Neuronal stem cell (in vitro differentiated cells): ENCODE measurements around the gene ITGB3BP.

Experiments
- DNase-seq: peaks from one replicate; pipeline ENCODE4 v3.0.0-alpha.2; 2013; ENCODE audit warnings: low spot score
- H2AFZ ChIP-seq: one replicate; pipeline ENCODE4 v1.6.1; 2013; ENCODE audit warnings: mild to moderate bottlenecking, low read length, inconsistent platforms
- H2AK5ac ChIP-seq: 2 replicates; pipeline ENCODE4 v1.6.1; 2013; ENCODE audit warnings: low read depth, mild to moderate bottlenecking, inconsistent platforms, low read length, moderate library complexity, mixed read lengths
- H2BK120ac ChIP-seq: 2 replicates; pipeline ENCODE4 v1.6.1; 2013; ENCODE audit warnings: low read depth, mild to moderate bottlenecking, inconsistent platforms, low read length, moderate library complexity, mixed read lengths
- H2BK12ac ChIP-seq: one replicate; pipeline ENCODE4 v1.6.1; 2013; ENCODE audit warnings: low read length, inconsistent platforms
- H2BK15ac ChIP-seq: 2 replicates; pipeline ENCODE4 v1.6.1; 2013; ENCODE audit warnings: mild to moderate bottlenecking, low read length, inconsistent platforms, mixed read lengths
- H2BK5ac ChIP-seq: one replicate; pipeline ENCODE4 v1.6.1; 2013; ENCODE audit warnings: inconsistent platforms, mild to moderate bottlenecking, low read length, moderate library complexity
- H3K14ac ChIP-seq: one replicate; pipeline ENCODE4 v1.6.1; 2013; ENCODE audit warnings: low read length, inconsistent platforms
- H3K18ac ChIP-seq: 2 replicates; pipeline ENCODE4 v1.6.1; 2013; ENCODE audit warnings: low read length, inconsistent platforms
- H3K23ac ChIP-seq: 2 replicates; pipeline ENCODE4 v1.6.1; 2013; ENCODE audit warnings: low read depth, mild to moderate bottlenecking, mixed read lengths, low read length, inconsistent platforms; ENCODE audit not compliant: poor library complexity
- H3K27ac ChIP-seq: replicated peaks from 3 replicates; pipeline ENCODE4 v1.5.1; 2013; ENCODE audit warnings: low read length, inconsistent platforms
- H3K27me3 ChIP-seq, 3 experiments: 2 replicates each; pipeline ENCODE4 v1.6.1; 2013; ENCODE audit warnings: low read length in 3 of 3, mild to moderate bottlenecking in 2 of 3, inconsistent platforms in 1 of 3, low read depth in 1 of 3, mixed read lengths in 1 of 3, moderate library complexity in 1 of 3; ENCODE audit not compliant: control insufficient read depth in 3 of 3, insufficient read depth in 3 of 3
- H3K36me3 ChIP-seq, 2 donors: replicated peaks in 1 of 2; 2 replicates each; pipeline ENCODE4 v1.6.1; 2013; ENCODE audit warnings: low read length in 2 of 2; ENCODE audit not compliant: control insufficient read depth in 2 of 2, insufficient read depth in 2 of 2
- H3K4ac ChIP-seq: 2 replicates; pipeline ENCODE4 v1.6.1; 2013; ENCODE audit warnings: inconsistent platforms, mild to moderate bottlenecking, low read length, moderate library complexity
- H3K4me1 ChIP-seq, 2 donors: 1 replicate in 1 of 2; 2 replicates in 1 of 2; pipeline ENCODE4 v1.6.1; 2013; ENCODE audit warnings: low read length in 2 of 2, low read depth in 1 of 2; ENCODE audit not compliant: control insufficient read depth in 2 of 2, insufficient read depth in 1 of 2
- H3K4me2 ChIP-seq: one replicate; pipeline ENCODE4 v1.6.1; 2013; ENCODE audit warnings: mild to moderate bottlenecking, low read length, inconsistent platforms; ENCODE audit not compliant: insufficient read depth, poor library complexity, severe bottlenecking
- H3K4me3 ChIP-seq, 2 donors: 2 replicates each; pipeline ENCODE4 v1.5.1; 2013; ENCODE audit warnings: low read length in 2 of 2, mild to moderate bottlenecking in 2 of 2, inconsistent platforms in 1 of 2, moderate library complexity in 1 of 2
- H3K79me1 ChIP-seq: one replicate; pipeline ENCODE4 v1.6.1; 2013; ENCODE audit warnings: low read depth, mild to moderate bottlenecking, inconsistent platforms, low read length, moderate library complexity
- H3K9ac ChIP-seq: one replicate; pipeline ENCODE4 v1.6.1; 2013; ENCODE audit warnings: mild to moderate bottlenecking, low read depth, low read length, inconsistent platforms; ENCODE audit not compliant: poor library complexity
- H3K9me3 ChIP-seq, 2 donors: replicated peaks in 1 of 2; 2 replicates each; pipeline versions ENCODE3 to v1.6.1; 2013; ENCODE audit warnings: low read length in 2 of 2, mild to moderate bottlenecking in 2 of 2, inconsistent platforms in 1 of 2, low read depth in 1 of 2, mixed read lengths in 1 of 2, moderate library complexity in 1 of 2; ENCODE audit not compliant: control insufficient read depth in 2 of 2, insufficient read depth in 1 of 2
- H4K8ac ChIP-seq: one replicate; pipeline ENCODE4 v1.6.1; 2013; ENCODE audit warnings: low read depth, mild to moderate bottlenecking, inconsistent platforms, low read length, moderate library complexity
- H4K91ac ChIP-seq: one replicate; pipeline ENCODE4 v1.6.1; 2013; ENCODE audit warnings: low read length, low read depth, mild to moderate bottlenecking, inconsistent platforms; ENCODE audit not compliant: poor library complexity
- WGBS, 2 donors: extraction: QIAGEN DNeasy Blood & Tissue Kit; methylation state at CpG; one replicate each; pipeline ENCODE4 v1.1.7; 2013; ENCODE audit warnings: missing lambda C conversion rate in 2 of 2, mixed read lengths in 1 of 2; ENCODE audit not compliant: insufficient read length in 2 of 2, insufficient replicate concordance in 1 of 2; ENCODE audit errors: extremely low coverage in 2 of 2; 5-methylcytosine and 5-hydroxymethylcytosine counted together

Gene ITGB3BP

GRCh38 chr1:63498106-63498505 lies 24.9 kb downstream of the ITGB3BP start:
- H3K14ac ChIP-seq, result no peak overlapping the region
- no peak overlapping the region for H3K23ac ChIP-seq
- H2AK5ac ChIP-seq, result no peak overlapping the region
- no peak overlapping the region for H4K8ac ChIP-seq
- H2BK12ac ChIP-seq, result no peak overlapping the region
- H3K36me3 ChIP-seq, result peaks cover 0 to 3% of the 10 kb centered on the region in 2 donors
- H3K79me1 ChIP-seq, result peaks cover 3% of the 10 kb centered on the region
- no peak overlapping the region for H3K4ac ChIP-seq
- H3K27ac ChIP-seq, result no peak overlapping the region
- H3K9ac ChIP-seq, result no peak overlapping the region
- no peak overlapping the region for H3K4me3 ChIP-seq
- no CpG with 5 or more reads among the region's 1 CpG for WGBS, 2 donors
- H3K18ac ChIP-seq, result no peak overlapping the region
- no peak overlapping the region for H3K4me2 ChIP-seq
- H3K9me3 ChIP-seq, result peaks cover 0 to 5% of the 10 kb centered on the region in 2 donors
- no peak overlapping the region for H4K91ac ChIP-seq
- H3K4me1 ChIP-seq, result no peaks in the 10 kb centered on the region
- no peaks in the 10 kb centered on the region for H3K27me3 ChIP-seq
- H2BK15ac ChIP-seq, result no peak overlapping the region
- no peak overlapping the region for H2BK5ac ChIP-seq
- H2BK120ac ChIP-seq, result no peak overlapping the region
- H2AFZ ChIP-seq, result no peak overlapping the region
- DNase-seq, result no peak

- DNase-seq, result no peak
- H3K23ac ChIP-seq, result no peak overlapping the region
- no peak overlapping the region for H4K8ac ChIP-seq
- H3K4me1 ChIP-seq, result no peaks in the 10 kb centered on the region
- H2BK12ac ChIP-seq, result no peak overlapping the region
- H3K4ac ChIP-seq, result no peak overlapping the region
- H3K27ac ChIP-seq, result no peak overlapping the region
- peaks cover 0 to 5% of the 10 kb centered on the region in 2 donors for H3K9me3 ChIP-seq
- H3K4me3 ChIP-seq, result no peak overlapping the region
- no peak overlapping the region for H2AFZ ChIP-seq
- H3K27me3 ChIP-seq, result no peaks in the 10 kb centered on the region
- H2BK5ac ChIP-seq, result no peak overlapping the region
- H3K18ac ChIP-seq, result no peak overlapping the region
- no peak overlapping the region for H3K9ac ChIP-seq
- no peak overlapping the region for H2BK15ac ChIP-seq
- no CpG with 5 or more reads among the region's 2 CpGs for WGBS, 2 donors
- no peak overlapping the region for H2AK5ac ChIP-seq
- no peak overlapping the region for H2BK120ac ChIP-seq
- peaks cover 3% of the 10 kb centered on the region for H3K79me1 ChIP-seq
- H3K4me2 ChIP-seq, result no peak overlapping the region
- no peak overlapping the region for H3K14ac ChIP-seq
- peaks cover 0 to 3% of the 10 kb centered on the region in 2 donors for H3K36me3 ChIP-seq
- no peak overlapping the region for H4K91ac ChIP-seq
Observed at GRCh38 chr1:63497577-63497976, 25.4 kb downstream of the ITGB3BP start.

GRCh38 chr1:63487336-63488065 lies 35.5 kb downstream of the ITGB3BP start:
- H3K18ac ChIP-seq, result no peak overlapping the region
- no peak overlapping the region for H3K4me2 ChIP-seq
- H3K79me1 ChIP-seq, result no peaks in the 10 kb centered on the region
- H4K8ac ChIP-seq, result no peak overlapping the region
- WGBS, 2 donors, result no CpG with 5 or more reads among the region's 8 CpGs
- no peaks in the 10 kb centered on the region for H3K9me3 ChIP-seq
- no peak overlapping the region for H2BK120ac ChIP-seq
- no peak overlapping the region for H2BK5ac ChIP-seq
- no peaks in the 10 kb centered on the region for H3K4me1 ChIP-seq
- H3K14ac ChIP-seq, result no peak overlapping the region
- no peak overlapping the region for H2AK5ac ChIP-seq
- no peak overlapping the region for H3K4me3 ChIP-seq
- no peak overlapping the region for H3K4ac ChIP-seq
- peaks cover 0 to 21% of the 10 kb centered on the region in 2 donors for H3K36me3 ChIP-seq
- H2BK12ac ChIP-seq, result no peak overlapping the region
- no peak overlapping the region for H4K91ac ChIP-seq
- no peak overlapping the region for H2AFZ ChIP-seq
- no peak for DNase-seq
- no peaks in the 10 kb centered on the region for H3K27me3 ChIP-seq
- H3K23ac ChIP-seq, result no peak overlapping the region
- no peak overlapping the region for H2BK15ac ChIP-seq
- H3K27ac ChIP-seq, result no peak overlapping the region
- no peak overlapping the region for H3K9ac ChIP-seq

DNA sequence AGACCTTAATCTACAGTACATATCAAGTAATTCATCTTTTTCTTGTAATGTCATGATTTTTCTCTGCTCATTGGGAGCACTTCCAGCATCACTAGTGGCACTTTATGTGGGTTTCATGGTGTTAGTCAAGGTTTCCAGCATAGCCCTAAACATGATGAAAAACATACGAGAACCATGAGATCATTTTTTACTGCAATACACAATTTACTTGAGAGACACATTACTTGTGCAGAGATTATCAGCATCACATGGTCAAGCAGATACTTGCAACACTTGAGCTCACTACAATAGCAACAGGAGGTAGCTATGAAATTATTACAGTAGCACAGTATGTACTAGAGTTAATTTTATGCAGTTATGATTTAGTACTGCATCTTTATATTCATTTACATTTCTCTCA lies 36.4 kb downstream of the ITGB3BP start:
- no peak overlapping the region for H3K4ac ChIP-seq
- H3K27me3 ChIP-seq, result no peaks in the 10 kb centered on the region
- no peak overlapping the region for H4K8ac ChIP-seq
- no peak overlapping the region for H3K4me2 ChIP-seq
- H3K18ac ChIP-seq, result no peak overlapping the region
- H3K79me1 ChIP-seq, result no peaks in the 10 kb centered on the region
- no peak overlapping the region for H2BK5ac ChIP-seq
- H2AFZ ChIP-seq, result no peak overlapping the region
- no CpG with 5 or more reads among the region's 1 CpG for WGBS, 2 donors
- no peak overlapping the region for H2AK5ac ChIP-seq
- H3K14ac ChIP-seq, result no peak overlapping the region
- H3K23ac ChIP-seq, result no peak overlapping the region
- H3K36me3 ChIP-seq, result peaks cover 0 to 21% of the 10 kb centered on the region in 2 donors
- no peak for DNase-seq
- no peak overlapping the region for H3K4me3 ChIP-seq
- no peak overlapping the region for H2BK120ac ChIP-seq
- no peak overlapping the region for H4K91ac ChIP-seq
- H2BK15ac ChIP-seq, result no peak overlapping the region
- H3K9ac ChIP-seq, result no peak overlapping the region
- no peak overlapping the region for H3K27ac ChIP-seq
- H3K4me1 ChIP-seq, result no peaks in the 10 kb centered on the region
- no peaks in the 10 kb centered on the region for H3K9me3 ChIP-seq
- no peak overlapping the region for H2BK12ac ChIP-seq
